Ishikawa (cell line): ENCODE results near the gene PCDHB4.

Experiments used
- CEBPB ChIP-seq: IDR thresholded peaks from 2 replicates; pipeline ENCODE4 v1.6.1; 2012
- CREB1 ChIP-seq: IDR thresholded peaks from 2 replicates; pipeline ENCODE4 v1.6.1; 2012; ENCODE audit warnings: low read depth
- EGR1 ChIP-seq: IDR thresholded peaks from 2 replicates; pipeline ENCODE4 v1.6.1; 2012
- EP300 ChIP-seq: IDR thresholded peaks from 2 replicates; pipeline ENCODE4 v1.6.1; 2012; ENCODE audit warnings: borderline replicate concordance
- FOXM1 ChIP-seq: IDR thresholded peaks from 2 replicates; pipeline ENCODE4 v1.6.1; 2012; ENCODE audit warnings: low read depth, borderline replicate concordance
- MAX ChIP-seq: IDR thresholded peaks from 2 replicates; pipeline ENCODE4 v1.6.1; 2012
- RAD21 ChIP-seq: IDR thresholded peaks from 2 replicates; pipeline ENCODE4 v1.6.1; 2012; ENCODE audit warnings: low read depth
- REST ChIP-seq: IDR thresholded peaks from 2 replicates; pipeline ENCODE4 v1.6.1; 2012; ENCODE audit warnings: low read depth, mild to moderate bottlenecking
- TAF1 ChIP-seq: IDR thresholded peaks from 2 replicates; pipeline ENCODE4 v1.6.1; 2012; ENCODE audit warnings: low read depth, mild to moderate bottlenecking
- TCF12 ChIP-seq: IDR thresholded peaks from 2 replicates; pipeline ENCODE4 v1.6.1; 2012; ENCODE audit warnings: low read depth
- TEAD4 ChIP-seq: IDR thresholded peaks from 2 replicates; pipeline ENCODE4 v1.6.1; 2012
- YY1 ChIP-seq: IDR thresholded peaks from 2 replicates; pipeline ENCODE4 v1.6.1; 2012; ENCODE audit warnings: low read depth

GRCh38 chr5:141119250-141119649 is 2.4 kb upstream of the PCDHB4 start:
- no peak for TF ChIP-seq MAX
- no peak for TF ChIP-seq TEAD4
- TF ChIP-seq RAD21, result no peak
- TF ChIP-seq REST, result no peak
- TF ChIP-seq FOXM1, result no peak
- TF ChIP-seq EP300, result no peak
- no peak for TF ChIP-seq YY1
- TF ChIP-seq TAF1, result no peak
- no peak for TF ChIP-seq TCF12
- no peak for TF ChIP-seq CEBPB
- no peak for TF ChIP-seq EGR1
- no peak for TF ChIP-seq CREB1
